ENCODE data around the gene PSMG2. TPM values are rescaled to one million over a fixed set of nuclear protein-coding genes. Genes with fewer than 3 reads are reported as not detected.

Gene PSMG2, protein sequence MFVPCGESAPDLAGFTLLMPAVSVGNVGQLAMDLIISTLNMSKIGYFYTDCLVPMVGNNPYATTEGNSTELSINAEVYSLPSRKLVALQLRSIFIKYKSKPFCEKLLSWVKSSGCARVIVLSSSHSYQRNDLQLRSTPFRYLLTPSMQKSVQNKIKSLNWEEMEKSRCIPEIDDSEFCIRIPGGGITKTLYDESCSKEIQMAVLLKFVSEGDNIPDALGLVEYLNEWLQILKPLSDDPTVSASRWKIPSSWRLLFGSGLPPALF
- total RNA-seq: 100 to 1,000 TPM in 1 of 2 experiments, 10 to 100 TPM in 1; 98.2 to 106 TPM

DNA sequence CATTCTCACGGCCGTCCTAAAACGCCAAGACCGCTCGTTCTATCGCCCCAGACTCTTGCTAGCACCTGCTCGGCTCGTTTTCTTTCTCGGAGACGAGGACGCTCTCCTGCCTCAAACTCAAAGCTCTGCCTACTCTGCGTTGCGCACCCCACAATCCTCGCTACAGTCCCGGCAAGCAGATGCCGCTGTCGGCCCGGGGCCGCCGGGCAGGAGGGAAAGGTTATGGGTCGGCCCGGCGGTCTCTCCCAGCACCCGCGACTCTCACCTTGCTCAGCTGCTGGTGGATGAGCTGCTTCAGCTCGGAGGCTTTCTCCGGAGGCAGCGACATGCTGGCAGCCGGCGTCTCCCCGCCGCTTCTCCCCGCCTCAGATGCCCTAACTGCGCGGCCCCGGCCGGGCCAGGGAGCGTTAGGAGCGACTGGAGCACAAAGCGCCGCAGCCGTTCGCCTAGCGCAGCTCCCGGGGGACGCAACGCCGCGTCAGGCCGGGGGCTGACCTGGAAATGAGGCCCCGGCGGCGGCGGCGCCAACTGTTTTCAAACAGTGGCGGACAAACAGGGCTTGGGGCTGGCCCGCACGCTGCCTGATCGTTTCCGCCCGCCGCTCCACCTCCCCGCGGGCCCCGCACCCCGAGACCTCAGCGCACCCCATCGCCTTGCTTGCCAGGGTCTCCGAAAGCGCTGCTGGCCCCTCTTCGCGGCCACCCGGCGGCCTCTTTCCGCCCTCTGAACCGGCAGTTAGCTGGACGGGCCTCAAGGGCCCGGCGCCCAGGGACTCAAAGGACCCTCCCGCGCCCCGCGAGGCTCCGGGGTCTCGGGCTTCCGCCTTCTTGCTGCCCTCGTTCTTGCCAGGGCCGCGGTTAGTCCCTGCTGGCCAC, at the start of gene PSMG2, which contains the start of gene CEP76:
Gene PSMG2, plus strand, starts transcription at position 822 of the 875 bp plus-strand sequence. CDS start 66 bp downstream, outside the sequence.
Gene CEP76, minus strand, starts transcription at position 503 of the 875 bp plus-strand sequence. Its CDS starts 175 bp downstream, at position 328.
- peaks cover 48% of the 10 kb centered on the region for H3K4me1 Mint-ChIP-seq
- CTCF ChIA-PET: interaction anchor here (0.6 to 2.7 kb wide), 8 partner anchors 16 to 375 kb away, joined by 3 to 8 read pairs (median 4); partner anchors contain the start of gene SPIRE1

DNA sequence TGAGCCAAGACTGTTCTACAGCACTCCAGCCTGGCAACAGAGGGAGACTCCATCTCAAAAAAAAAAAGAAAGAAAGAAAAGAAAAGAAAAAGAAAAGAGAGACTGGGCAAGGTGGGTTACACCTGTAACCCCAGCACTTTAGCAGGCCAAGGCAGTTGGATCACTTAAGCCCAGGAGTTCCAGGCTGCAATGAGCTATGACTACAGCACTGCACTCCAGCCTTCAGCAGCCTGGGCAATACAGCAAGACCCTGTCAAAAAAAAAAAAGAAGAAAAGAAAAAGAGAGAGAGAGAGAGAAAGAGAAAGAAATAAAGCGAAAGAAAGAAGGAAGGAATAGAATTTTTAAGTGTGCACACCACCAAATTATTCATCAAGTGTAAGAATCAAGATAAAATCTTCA, 47.9 kb upstream of the PSMG2 start:
- peaks cover 45% of the 10 kb centered on the region for H3K4me1 Mint-ChIP-seq
- no peaks in the 10 kb centered on the region for H3K9me3 Mint-ChIP-seq (ENCODE audit: low read depth)
- H3K27ac Mint-ChIP-seq: no peak overlapping the region
- no peak for DNase-seq
- H3K4me3 Mint-ChIP-seq: no peak overlapping the region
- peaks cover 4% of the 10 kb centered on the region for H3K36me3 Mint-ChIP-seq
- CTCF ChIA-PET: no interaction called here
- ATAC-seq: no peak
- H3K27me3 Mint-ChIP-seq: peaks cover 22% of the 10 kb centered on the region

More for the DNA sequence above, at the start of gene PSMG2, which contains the start of gene CEP76:
- peak within 1 kb of the TSS; percentile 98 for H3K4me3 Mint-ChIP-seq
- H3K27me3 Mint-ChIP-seq: no peaks in the 10 kb centered on the region
- peak; percentile 87 for ATAC-seq
- no peaks in the 10 kb centered on the region for H3K9me3 Mint-ChIP-seq (ENCODE audit: low read depth)
- peak; percentile 88 for DNase-seq
- H3K36me3 Mint-ChIP-seq: peaks cover 32% of the 10 kb centered on the region
- H3K27ac Mint-ChIP-seq: peak within 1 kb of the TSS; percentile 95

DNA sequence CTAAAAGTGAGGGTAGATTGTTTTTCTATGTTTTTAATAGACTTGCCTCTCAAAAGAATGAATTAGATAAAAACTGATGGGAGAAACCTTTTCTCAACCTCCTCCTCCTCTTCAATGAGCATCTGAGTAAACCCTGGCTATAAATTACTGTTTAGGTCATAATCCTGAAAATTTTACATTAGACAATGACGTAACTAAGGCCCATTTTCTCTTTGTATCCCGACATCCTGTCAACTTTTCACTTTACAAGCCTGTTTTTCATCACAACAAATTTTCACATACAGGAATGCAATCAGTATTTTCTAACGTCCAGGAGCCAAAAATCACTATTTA, 46.3 kb upstream of the PSMG2 start:
- H3K9me3 Mint-ChIP-seq (ENCODE audit: low read depth): no peaks in the 10 kb centered on the region
- DNase-seq (no peak), ATAC-seq (no peak)
- H3K36me3 Mint-ChIP-seq: peaks cover 4% of the 10 kb centered on the region
- peak overlapping the region; percentile 72 for H3K4me3 Mint-ChIP-seq
- CTCF ChIA-PET: no interaction called here
- peaks cover 41% of the 10 kb centered on the region for H3K4me1 Mint-ChIP-seq
- no peak overlapping the region for H3K27ac Mint-ChIP-seq
- peaks cover 22% of the 10 kb centered on the region for H3K27me3 Mint-ChIP-seq

DNA sequence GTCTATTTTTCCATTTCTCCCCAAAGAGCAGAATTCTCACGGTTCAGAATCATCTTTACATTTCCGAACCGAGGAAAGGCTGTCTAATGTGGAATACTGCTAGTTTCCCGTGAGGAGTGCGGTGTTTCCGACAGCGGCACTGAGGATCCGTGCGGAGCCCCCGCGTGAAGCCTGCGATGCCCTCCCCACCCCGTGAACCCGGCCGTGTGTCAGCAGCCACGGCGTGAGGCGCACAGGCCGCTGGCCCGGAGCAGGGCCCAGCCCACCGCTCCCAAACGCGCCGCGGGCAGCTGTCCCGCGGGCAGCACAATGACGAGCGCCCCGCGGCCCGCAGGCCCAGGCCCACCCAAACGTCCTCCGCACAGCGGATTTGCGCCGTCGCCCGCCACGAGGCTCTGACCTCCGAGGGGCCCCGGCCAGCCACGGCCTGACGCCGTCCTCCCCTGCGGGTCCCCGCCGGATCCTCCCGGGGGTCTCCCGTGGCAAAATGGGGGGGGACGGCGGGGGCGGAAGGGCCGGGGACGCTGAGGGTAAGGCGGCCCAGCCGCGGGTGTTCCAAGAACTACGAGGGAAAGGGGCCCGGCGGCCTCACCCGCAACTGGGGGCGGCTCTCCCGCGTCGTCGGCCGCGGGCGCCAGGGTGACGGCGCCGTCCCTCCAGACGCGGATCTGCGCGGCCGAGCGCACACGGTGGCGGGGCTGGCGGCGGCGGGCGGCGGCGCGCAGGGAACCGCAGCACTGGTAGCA, 45.7 kb upstream of the PSMG2 start:
- H3K4me1 Mint-ChIP-seq: peaks cover 37% of the 10 kb centered on the region
- ATAC-seq: peak; percentile 63
- H3K27me3 Mint-ChIP-seq: peaks cover 20% of the 10 kb centered on the region
- no peaks in the 10 kb centered on the region for H3K9me3 Mint-ChIP-seq (ENCODE audit: low read depth)
- H3K27ac Mint-ChIP-seq: no peak overlapping the region
- peak overlapping the region; percentile 72 for H3K4me3 Mint-ChIP-seq
- DNase-seq: no peak
- peaks cover 3% of the 10 kb centered on the region for H3K36me3 Mint-ChIP-seq
- CTCF ChIA-PET: interaction anchor here (0.6 to 1.8 kb wide), 3 partner anchors 36 to 266 kb away, joined by 3 to 5 read pairs (median 3); no protein-coding TSS in a partner anchor

DNA sequence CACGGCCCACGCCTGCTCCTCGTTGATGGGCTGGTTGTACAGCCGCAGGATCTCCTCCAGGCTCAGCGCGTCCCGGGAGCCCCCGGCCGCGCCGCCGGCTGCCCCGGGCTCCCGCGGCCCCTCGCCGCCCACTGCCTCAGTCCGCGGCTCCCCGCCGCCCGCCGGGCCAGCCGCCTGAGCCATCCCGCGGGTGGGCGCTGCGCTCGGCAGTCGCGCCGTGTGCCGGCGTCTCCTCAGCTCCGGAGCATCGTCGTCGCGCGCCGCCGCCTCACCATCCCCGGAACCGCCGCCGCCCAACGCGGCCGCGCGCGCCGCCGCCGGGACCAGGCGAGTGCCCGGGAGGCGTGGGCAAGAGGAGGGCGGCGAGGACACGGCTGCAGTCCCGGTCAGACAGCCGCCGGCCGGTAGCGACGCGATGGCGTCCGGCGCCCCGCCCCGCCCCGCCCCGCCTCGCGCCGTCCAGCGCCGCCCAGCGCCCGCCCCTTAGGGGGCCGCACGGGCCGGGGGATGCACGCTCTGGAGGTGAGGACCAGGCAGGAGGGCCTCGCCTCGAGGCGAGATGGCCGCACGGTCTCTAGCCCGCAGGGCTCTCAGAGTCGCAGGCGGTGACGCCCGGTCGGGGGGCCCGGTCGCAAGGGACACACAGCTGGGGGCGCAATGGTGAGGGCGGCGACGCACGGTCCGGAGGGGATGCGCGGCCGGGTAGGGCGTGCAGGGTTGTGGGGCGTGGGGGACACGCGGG, 45.0 kb upstream of the PSMG2 start, which contains the start of gene SPIRE1:
Gene SPIRE1, minus strand, starts transcription at position 424 of the 742 bp plus-strand sequence. Its CDS starts 241 bp downstream, at position 183.
- Mint-ChIP-seq H3K27ac (no peak within 1 kb of the TSS), H3K9me3 (ENCODE audit: low read depth) (no peaks in the 10 kb centered on the region), H3K4me1 (peaks cover 30% of the 10 kb centered on the region), H3K27me3 (peaks cover 20% of the 10 kb centered on the region), H3K4me3 (peak within 1 kb of the TSS; percentile 72), H3K36me3 (peaks cover 3% of the 10 kb centered on the region)
- DNase-seq: peak; percentile 50
- ATAC-seq: peak; percentile 83
- CTCF ChIA-PET: interaction anchor here (0.6 to 1.9 kb wide), 5 partner anchors 35 to 281 kb away, joined by 3 to 6 read pairs (median 3); partner anchors contain the start of gene AFG3L2

DNA sequence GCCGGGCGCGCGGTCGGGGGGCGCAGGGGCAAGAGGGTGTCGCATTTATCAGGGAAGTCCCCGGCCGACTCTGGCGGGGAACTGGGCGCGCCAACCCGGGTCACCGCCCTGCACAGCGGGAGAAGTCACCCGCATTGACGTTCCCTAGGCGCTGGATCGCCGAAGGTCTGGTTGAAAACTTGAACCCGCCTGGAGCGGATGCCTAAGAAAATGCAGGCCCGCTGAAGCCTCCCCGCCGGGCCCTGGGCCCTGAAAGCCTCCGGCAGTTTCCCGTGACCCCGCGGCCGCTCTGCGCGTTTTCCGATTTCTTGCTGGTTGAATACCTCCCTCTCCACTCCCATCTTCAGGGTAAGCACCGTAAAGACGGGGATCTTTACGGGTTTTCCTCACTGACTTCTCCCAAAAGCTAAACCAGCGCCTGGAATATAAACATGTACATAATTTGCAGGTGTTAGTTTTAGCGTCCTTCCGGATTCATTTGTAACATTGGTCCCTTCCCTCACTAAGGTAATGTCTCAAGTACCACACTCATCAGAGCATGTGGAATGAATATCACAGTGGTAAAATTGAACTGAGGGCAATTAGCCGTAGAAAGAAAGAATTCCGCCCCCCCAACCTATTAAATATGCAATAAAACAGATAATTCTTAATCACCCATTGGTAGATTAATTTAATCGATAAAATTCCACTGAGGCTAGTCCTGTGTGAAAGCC, 44.3 kb upstream of the PSMG2 start:
- ATAC-seq (no peak), DNase-seq (peak; percentile 45)
- H3K27ac Mint-ChIP-seq: no peak overlapping the region
- H3K36me3 Mint-ChIP-seq: peaks cover 3% of the 10 kb centered on the region
- H3K4me1 Mint-ChIP-seq: peaks cover 23% of the 10 kb centered on the region
- CTCF ChIA-PET: interaction anchor here (1.0 to 2.5 kb wide), 6 partner anchors 43 to 282 kb away, joined by 3 to 20 read pairs (median 4); partner anchors contain the start of gene AFG3L2
- H3K27me3 Mint-ChIP-seq: peaks cover 20% of the 10 kb centered on the region
- no peaks in the 10 kb centered on the region for H3K9me3 Mint-ChIP-seq (ENCODE audit: low read depth)
- H3K4me3 Mint-ChIP-seq: peak overlapping the region; percentile 62

DNA sequence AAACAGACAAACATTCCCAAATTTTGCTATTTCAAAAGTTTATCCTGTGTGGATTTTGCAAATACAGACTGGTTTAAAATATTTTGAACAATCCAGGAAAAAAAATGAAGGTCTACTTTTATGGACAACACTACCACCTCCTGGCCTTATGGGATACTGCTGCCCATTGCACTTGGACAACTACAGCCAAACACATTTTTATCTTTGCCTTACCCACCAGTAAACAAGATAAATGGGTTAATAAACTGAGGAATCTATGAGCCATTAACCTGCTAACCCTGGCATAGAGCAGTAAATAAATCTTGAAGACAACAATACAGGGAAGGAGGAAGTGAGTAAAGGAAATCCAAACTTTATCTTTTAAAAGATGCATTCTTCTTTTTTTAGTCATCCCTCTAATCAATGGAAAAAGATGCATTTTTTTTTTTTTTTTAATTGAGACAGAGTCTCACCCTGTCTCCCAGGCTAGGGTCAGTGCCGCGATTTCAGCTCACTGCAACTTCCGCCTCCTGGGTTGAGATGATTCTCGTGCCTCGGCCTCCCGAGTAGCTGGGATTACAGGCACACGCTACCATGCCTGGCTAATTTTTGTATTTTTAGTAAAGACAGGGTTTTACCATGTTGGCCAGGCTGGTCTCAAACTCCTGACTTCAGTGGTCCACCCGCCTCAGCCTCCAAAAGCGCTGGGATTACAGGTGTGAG, 42.8 kb upstream of the PSMG2 start:
- Mint-ChIP-seq H3K27me3 (peaks cover 20% of the 10 kb centered on the region), H3K9me3 (ENCODE audit: low read depth) (no peaks in the 10 kb centered on the region), H3K36me3 (peaks cover 3% of the 10 kb centered on the region), H3K4me1 (peaks cover 15% of the 10 kb centered on the region), H3K4me3 (no peak overlapping the region), H3K27ac (no peak overlapping the region)
- CTCF ChIA-PET: interaction anchor here (0.7 to 2.5 kb wide), 9 partner anchors 32 to 332 kb away, joined by 3 to 20 read pairs (median 4); partner anchors contain the start of gene AFG3L2
- DNase-seq: peak; percentile 60
- no peak for ATAC-seq

DNA sequence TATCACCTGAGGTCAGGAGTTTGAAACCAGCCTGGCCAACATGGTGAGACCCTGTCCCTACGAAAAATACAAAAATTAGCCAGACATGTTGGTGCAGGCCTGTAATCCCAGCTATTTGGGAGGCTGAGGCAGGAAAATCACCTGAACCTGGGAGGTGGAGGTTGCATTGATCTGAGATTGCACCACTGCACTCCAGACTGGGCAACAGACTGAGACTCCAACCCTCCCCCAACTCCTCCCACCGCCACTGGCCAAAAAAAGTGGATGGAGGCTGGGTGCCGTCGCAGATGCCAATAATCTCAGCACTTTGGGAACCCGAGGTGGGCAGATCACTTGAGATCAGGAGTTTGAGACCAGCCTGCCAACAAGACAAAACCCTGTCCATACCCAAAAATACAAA, 34.8 kb upstream of the PSMG2 start:
- Mint-ChIP-seq H3K27ac (no peak overlapping the region), H3K27me3 (no peaks in the 10 kb centered on the region), H3K9me3 (ENCODE audit: low read depth) (no peaks in the 10 kb centered on the region), H3K36me3 (peaks cover 7% of the 10 kb centered on the region), H3K4me3 (no peak overlapping the region), H3K4me1 (no peaks in the 10 kb centered on the region)
- CTCF ChIA-PET: no interaction called here
- DNase-seq (no peak), ATAC-seq (no peak)

DNA sequence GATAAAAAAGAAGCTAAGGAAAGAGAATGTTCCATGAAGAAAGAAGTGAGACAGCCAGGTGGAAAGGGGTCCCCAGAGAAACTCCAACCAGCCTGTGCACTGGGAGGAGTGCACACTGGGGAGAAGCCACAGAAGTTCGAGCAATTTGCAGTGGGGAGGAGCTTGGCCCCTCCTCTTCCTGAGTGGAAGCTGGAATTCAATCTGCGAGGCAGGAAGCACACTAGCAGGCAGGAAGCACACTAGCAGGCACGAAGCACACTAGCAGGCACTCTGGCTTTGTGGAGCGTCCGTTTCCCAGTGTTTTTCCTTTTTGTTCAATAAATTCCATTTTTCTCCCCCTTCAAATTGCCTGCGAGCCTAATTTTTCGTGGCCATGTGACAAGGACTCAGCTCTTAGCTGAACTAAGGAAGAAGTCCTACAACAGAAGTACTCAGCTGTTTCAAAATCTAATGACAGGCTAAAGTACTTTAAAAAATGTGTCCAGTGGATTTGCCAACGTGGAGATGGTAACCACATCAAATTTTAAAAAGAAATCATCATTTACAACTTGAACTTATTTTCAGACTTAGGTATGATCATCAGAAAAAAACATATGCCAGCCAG, 23.6 kb upstream of the PSMG2 start:
- Mint-ChIP-seq H3K9me3 (ENCODE audit: low read depth) (no peaks in the 10 kb centered on the region), H3K4me3 (no peak overlapping the region), H3K27ac (no peak overlapping the region), H3K27me3 (no peaks in the 10 kb centered on the region), H3K36me3 (peaks cover 17% of the 10 kb centered on the region), H3K4me1 (peaks cover 8% of the 10 kb centered on the region)
- ATAC-seq (no peak), DNase-seq (no peak)
- CTCF ChIA-PET: no interaction called here

DNA sequence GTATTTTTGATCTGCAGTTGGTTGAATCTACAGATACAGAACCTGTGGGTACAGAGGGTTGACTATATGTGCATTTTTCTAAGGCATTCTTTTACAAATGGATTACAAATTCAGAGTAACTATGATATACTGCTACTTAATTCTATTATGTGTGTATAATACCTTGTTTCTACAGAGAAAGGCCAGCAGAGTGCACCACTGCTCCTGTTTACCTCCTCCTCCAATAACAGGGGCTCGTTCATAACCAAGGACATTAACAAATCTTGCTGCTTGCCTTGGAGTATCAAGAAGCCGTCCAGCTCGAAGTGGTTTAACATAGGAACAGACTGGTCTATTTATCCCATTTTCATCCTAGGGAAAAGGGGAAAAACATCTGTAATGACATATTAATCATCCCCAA, 16.7 kb upstream of the PSMG2 start:
- no peaks in the 10 kb centered on the region for H3K27me3 Mint-ChIP-seq
- no peaks in the 10 kb centered on the region for H3K36me3 Mint-ChIP-seq
- DNase-seq (no peak), ATAC-seq (no peak)
- CTCF ChIA-PET: no interaction called here
- H3K27ac Mint-ChIP-seq: no peak overlapping the region
- H3K4me3 Mint-ChIP-seq: no peak overlapping the region
- peaks cover 3% of the 10 kb centered on the region for H3K4me1 Mint-ChIP-seq
- no peaks in the 10 kb centered on the region for H3K9me3 Mint-ChIP-seq (ENCODE audit: low read depth)

DNA sequence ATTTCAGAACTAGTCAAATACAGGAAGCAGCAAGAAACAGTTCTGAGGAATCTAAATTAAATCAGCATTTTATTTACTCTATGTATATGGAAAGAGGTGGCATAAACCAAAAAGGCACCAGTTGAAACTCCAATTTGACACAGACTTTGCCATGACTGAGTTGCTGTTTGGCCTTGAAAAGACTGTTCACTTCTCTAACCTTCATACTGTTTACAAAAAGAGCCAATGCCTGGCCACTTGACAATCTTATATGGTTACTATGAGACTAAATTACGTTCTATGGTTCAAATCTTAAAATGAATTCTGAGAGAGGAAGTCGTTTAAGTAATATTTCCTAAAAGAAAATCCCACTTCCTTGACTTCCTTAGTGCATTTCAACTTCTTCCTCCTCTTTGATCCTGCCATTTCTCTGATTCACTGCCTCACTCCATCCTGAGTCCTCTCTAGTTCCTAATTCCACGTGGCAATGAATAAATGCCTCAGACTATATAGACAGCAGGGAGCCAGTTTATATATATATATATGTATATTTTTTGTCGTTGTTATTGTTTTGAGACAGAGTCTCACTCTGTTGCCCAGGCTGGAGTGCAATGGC, 13.5 kb upstream of the PSMG2 start:
- ATAC-seq: no peak
- Mint-ChIP-seq H3K27ac (no peak overlapping the region), H3K4me3 (no peak overlapping the region), H3K4me1 (peaks cover 20% of the 10 kb centered on the region), H3K9me3 (ENCODE audit: low read depth) (no peaks in the 10 kb centered on the region), H3K36me3 (peaks cover 9% of the 10 kb centered on the region), H3K27me3 (no peaks in the 10 kb centered on the region)
- DNase-seq: no peak
- CTCF ChIA-PET: no interaction called here

Measured in activated CD8-positive, alpha-beta memory T cell treated with anti-CD3 and anti-CD28 coated beads, Interleukin-2, amount 10 ng/mL, durations not matched to agents 7 days and 5 days (primary cell).